Activated CD8-positive, alpha-beta memory T cell treated with anti-CD3 and anti-CD28 coated beads, Interleukin-2, amount 50 U/mL, for 48 hours (primary cell): ENCODE measurements around the gene RSPO3.

Experiments
- DNase-seq: peaks from one replicate; pipeline ENCODE4 v3.0.0-alpha.2; 2020

The RSPO3 gene

GRCh38 chr6:127114214-127114760 is 4.2 kb upstream of the RSPO3 start:
- no peak for DNase-seq

GRCh38 chr6:127115084-127115655 is 3.3 kb upstream of the RSPO3 start:
- no peak for DNase-seq

- DNase-seq = no peak
Measured at GRCh38 chr6:127115746-127116145, 2.7 kb upstream of the RSPO3 start.

GRCh38 chr6:127117979-127118297 is 533 bp upstream of the RSPO3 start:
- no peak for DNase-seq

- peak; percentile 58 for DNase-seq
Measured at GRCh38 chr6:127119102-127120022, 891 bp downstream of the RSPO3 start.

- DNase-seq = peak; percentile 52
Measured at GRCh38 chr6:127120023-127120786, 1.7 kb downstream of the RSPO3 start.

GRCh38 chr6:127120787-127121636 is 2.5 kb downstream of the RSPO3 start:
- peak; percentile 82 for DNase-seq

- DNase-seq = no peak
Measured at GRCh38 chr6:127121637-127121960, 3.1 kb downstream of the RSPO3 start.

GRCh38 chr6:127124172-127124571 is 5.7 kb downstream of the RSPO3 start:
- DNase-seq = no peak

GRCh38 chr6:127124680-127125079 is 6.2 kb downstream of the RSPO3 start:
- no peak for DNase-seq

- no peak for DNase-seq
Measured at GRCh38 chr6:127128066-127128465, 9.6 kb downstream of the RSPO3 start.

- no peak for DNase-seq
Measured at GRCh38 chr6:127129251-127129650, 10.8 kb downstream of the RSPO3 start.

GRCh38 chr6:127131275-127131674 is 12.8 kb downstream of the RSPO3 start:
- DNase-seq = no peak

GRCh38 chr6:127131772-127132376 is 13.4 kb downstream of the RSPO3 start:
- no peak for DNase-seq

- no peak for DNase-seq
Measured at GRCh38 chr6:127134136-127134535, 15.7 kb downstream of the RSPO3 start.

GRCh38 chr6:127136786-127137185 is 18.3 kb downstream of the RSPO3 start:
- DNase-seq = no peak

GRCh38 chr6:127146932-127147331 is 28.5 kb downstream of the RSPO3 start:
- DNase-seq = no peak

- no peak for DNase-seq
Measured at GRCh38 chr6:127147534-127147933, 29.1 kb downstream of the RSPO3 start.

GRCh38 chr6:127148511-127148910 is 30.0 kb downstream of the RSPO3 start:
- no peak for DNase-seq

- DNase-seq = no peak
Measured at GRCh38 chr6:127154509-127154908, 36.0 kb downstream of the RSPO3 start.

GRCh38 chr6:127160484-127160883 is 42.0 kb downstream of the RSPO3 start:
- DNase-seq = no peak

GRCh38 chr6:127162836-127163235 is 44.4 kb downstream of the RSPO3 start:
- DNase-seq = no peak
